Stimulated activated CD4-positive, alpha-beta T cell treated with anti-CD3 and anti-CD28 coated beads, Interleukin-4, amount 100 ng/mL, for 24 hours (primary cell): ENCODE data around the gene ELP1.

ENCODE experiments used
- DNase-seq: peaks from one replicate; pipeline ENCODE4 v3.0.0-alpha.2; 2020

Gene ELP1

GRCh38 chr9:108880738-108881316 lies 53.1 kb downstream of the ELP1 start:
- DNase-seq, result no peak

DNA sequence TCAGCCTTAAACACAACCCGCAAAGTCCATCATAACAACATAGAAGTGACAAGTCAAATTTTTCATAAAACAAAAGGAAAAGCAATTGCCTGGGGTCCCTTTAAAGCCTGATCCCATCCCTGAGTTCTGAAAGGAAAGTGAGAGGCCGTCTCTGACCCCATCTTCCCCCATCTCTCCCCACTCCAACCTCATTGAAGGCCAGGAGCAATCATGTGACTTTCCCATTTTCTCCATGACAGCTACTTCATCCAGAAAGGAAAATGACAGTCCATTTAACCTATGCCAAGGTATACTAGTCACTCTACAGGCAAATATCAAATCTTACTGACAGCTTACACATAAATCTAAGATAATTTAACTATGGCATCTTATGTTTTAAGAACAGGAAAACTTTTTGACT lies 56.4 kb downstream of the ELP1 start:
- no peak for DNase-seq

GRCh38 chr9:108876425-108876824 lies 57.5 kb downstream of the ELP1 start:
- DNase-seq, result no peak

DNA sequence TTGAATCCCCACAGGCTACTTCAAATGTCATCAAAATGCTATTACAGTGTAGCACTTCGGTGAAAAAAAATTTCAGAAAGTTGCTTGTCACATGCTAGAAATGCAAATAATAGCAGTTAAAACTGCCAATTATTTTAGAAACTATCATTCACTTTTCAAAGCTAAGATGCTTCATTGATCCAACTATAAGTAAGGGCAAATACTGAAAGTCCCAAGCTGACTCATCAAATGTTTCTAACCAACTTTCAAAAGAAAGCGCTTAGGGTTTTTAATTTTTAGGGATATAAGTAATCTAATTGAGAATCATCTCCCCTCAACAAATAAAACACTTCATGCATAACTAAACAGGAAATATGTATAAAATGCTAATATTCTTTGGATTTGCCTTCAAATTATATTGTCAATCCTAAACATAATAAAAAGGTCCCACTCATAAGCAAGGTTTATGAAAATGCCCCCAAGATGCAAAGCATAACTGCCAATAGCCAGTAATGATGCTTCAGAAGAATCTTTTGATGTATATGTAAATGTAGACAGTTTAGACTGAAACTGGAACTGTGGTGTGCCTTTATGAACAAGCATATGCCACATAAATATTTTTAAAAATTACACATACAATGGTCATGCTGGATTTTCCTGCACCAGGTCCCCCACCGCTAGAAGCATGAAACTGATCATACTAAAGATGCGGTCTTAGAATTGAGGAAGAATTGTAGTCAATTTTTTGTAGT lies 59.7 kb downstream of the ELP1 start:
- DNase-seq, result no peak

- no peak for DNase-seq
Measured at GRCh38 chr9:108869092-108869725, 64.7 kb downstream of the ELP1 start.

DNA sequence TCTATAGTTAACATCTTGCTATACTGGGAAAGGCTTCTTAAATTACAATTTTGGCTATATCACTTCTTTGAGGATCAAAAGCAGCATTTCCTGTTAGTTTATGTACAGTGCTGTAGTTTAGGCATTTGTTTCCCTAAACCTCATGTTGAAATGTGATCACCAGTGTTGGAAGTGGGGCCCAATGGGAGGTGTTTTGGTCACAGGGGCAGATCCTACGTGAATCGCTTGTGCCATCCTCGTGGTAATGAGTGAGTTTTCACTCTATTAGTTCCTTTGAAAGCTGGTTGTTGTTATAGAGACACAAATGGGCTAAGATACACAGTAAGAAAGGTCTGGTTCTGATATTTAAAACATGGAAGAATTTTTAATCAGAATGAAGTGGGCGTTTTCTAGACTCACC lies 66.1 kb downstream of the ELP1 start:
- no peak for DNase-seq

DNA sequence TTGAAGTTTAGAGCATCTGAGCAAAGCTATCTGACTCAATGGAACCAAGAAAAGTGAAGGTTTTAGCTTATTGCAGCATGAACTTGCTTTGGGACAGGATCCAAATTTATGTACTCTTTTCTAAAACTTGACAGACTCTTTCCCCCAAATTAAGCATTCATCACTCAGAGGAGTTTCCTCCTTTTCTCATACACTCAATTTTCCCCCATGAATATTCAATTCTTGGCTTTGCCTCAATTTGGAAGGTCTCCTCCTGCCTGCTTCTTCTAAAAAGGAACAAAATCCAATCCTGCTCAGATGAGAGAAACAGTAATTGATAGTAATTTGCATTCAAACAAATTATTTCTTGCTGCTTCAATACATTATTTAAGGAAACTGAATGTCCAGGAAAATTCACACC lies 66.8 kb downstream of the ELP1 start:
- DNase-seq, result no peak

- DNase-seq, result no peak
Measured at GRCh38 chr9:108866001-108866420, 67.9 kb downstream of the ELP1 start.

- no peak for DNase-seq
Measured at GRCh38 chr9:108865037-108865436, 68.9 kb downstream of the ELP1 start.

- no peak for DNase-seq
Measured at GRCh38 chr9:108864446-108864845, 69.5 kb downstream of the ELP1 start.

- DNase-seq, result no peak
Measured at GRCh38 chr9:108863891-108864290, 70.0 kb downstream of the ELP1 start.

- no peak for DNase-seq
Measured at GRCh38 chr9:108861997-108862396, 71.9 kb downstream of the ELP1 start, which contains the start of gene ACTL7A. TSS of gene ACTL7A (plus strand) at chr9:108862266. CDS start at chr9:108862323, 57 bp downstream.

- DNase-seq, result no peak
Measured at GRCh38 chr9:108861464-108861863, 72.5 kb downstream of the ELP1 start.

- no peak for DNase-seq
Measured at GRCh38 chr9:108860764-108861163, 73.2 kb downstream of the ELP1 start.

GRCh38 chr9:108860354-108860753 lies 73.6 kb downstream of the ELP1 start:
- no peak for DNase-seq

GRCh38 chr9:108859459-108860114 lies 74.3 kb downstream of the ELP1 start:
- DNase-seq, result no peak

DNA sequence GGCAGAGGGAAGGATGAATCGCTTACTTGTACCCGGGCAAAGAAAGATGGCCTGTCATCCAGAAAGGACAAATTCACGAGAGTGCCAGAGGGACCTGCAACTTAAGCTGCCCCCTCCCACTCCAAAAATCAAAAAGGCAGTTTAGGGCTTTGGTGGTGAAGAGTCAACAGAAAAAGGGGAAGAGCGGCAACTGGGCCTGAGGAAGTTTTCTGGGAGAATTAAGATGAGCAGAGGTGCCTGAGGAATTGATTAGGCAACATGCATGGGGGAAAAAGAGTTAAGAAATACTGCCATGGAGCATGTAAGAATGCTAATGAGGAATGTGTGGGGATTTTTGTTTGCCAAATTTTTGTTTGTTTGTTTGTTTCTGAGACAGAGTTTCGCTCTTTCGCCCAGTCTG lies 76.4 kb downstream of the ELP1 start:
- DNase-seq, result no peak

DNA sequence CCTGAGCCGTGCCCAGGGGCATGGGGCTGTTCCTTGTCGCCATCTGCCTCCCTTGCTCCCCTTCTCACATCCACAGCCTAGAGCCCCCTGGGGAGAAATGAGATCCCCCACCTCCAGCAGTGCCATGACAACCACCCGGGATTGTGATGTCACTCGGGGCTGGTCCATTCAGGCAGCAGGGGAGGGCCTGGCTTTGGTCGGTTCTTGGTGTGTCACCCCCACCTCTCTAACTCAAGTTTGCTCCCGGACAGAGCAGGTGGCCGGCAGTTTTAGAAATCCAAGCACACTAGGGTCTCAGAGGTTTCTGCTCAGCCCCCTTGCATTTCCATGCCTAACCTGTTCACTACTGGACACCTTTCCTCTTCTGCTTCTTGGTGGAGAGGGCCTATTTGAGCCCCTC lies 78.0 kb downstream of the ELP1 start, which contains the start of gene ACTL7B:
TSS of gene ACTL7B (minus strand) at position 99 of the 400 bp plus-strand sequence. CDS start at position 43, 56 bp downstream.
- no peak for DNase-seq

GRCh38 chr9:108855529-108855886 lies 78.4 kb downstream of the ELP1 start:
- no peak for DNase-seq

- no peak for DNase-seq
Measured at GRCh38 chr9:108854641-108855528, 79.0 kb downstream of the ELP1 start.

GRCh38 chr9:108854094-108854493 lies 79.8 kb downstream of the ELP1 start:
- no peak for DNase-seq

DNA sequence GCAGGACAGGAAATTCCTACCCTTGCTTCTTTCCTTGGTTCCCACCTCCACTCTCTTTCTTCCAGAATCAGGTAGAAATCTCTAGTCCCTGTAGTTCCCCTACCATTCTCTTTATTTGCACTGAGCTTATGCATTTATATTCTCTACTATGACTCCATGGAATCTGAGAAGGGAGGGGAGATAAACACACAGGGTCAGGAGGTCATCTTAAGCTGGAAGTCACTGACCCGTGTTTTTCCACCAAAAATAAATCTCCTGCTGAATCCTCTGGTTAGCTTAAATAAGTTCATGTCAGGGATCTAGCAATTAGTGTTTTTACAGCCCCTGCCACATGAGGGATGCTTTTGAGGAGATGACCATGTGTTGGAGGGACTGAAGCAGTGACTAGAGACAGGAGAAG lies 81.8 kb downstream of the ELP1 start:
- DNase-seq, result no peak

GRCh38 chr9:108851138-108851537 lies 82.8 kb downstream of the ELP1 start:
- DNase-seq, result no peak
